ENCODE results near the gene YY1AP1.

DNA sequence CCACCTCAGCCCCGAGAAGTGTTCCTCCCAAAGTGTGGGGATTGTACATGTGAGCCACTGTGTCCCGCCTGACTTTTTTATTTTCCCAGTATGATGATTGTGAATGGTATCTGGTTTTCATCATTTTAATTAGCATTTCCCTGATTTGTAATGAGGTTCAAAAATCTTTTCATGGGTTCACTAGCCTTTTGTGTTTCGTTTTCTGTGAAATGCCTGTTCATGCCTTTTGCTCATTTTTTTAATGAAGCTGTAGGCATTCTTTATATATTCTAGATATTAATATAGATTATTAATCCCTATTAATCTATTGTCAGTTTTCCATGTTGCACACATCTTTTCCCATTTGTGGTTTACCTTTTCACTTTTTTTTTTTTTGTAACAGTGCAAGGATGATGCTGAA is 20.8 kb upstream of the YY1AP1 start:
- TF ChIP-seq, protein P1, sequence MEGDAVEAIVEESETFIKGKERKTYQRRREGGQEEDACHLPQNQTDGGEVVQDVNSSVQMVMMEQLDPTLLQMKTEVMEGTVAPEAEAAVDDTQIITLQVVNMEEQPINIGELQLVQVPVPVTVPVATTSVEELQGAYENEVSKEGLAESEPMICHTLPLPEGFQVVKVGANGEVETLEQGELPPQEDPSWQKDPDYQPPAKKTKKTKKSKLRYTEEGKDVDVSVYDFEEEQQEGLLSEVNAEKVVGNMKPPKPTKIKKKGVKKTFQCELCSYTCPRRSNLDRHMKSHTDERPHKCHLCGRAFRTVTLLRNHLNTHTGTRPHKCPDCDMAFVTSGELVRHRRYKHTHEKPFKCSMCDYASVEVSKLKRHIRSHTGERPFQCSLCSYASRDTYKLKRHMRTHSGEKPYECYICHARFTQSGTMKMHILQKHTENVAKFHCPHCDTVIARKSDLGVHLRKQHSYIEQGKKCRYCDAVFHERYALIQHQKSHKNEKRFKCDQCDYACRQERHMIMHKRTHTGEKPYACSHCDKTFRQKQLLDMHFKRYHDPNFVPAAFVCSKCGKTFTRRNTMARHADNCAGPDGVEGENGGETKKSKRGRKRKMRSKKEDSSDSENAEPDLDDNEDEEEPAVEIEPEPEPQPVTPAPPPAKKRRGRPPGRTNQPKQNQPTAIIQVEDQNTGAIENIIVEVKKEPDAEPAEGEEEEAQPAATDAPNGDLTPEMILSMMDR (conservative IDR thresholded peaks at IDR 0.05 in 1 of 2, IDR thresholded peaks at IDR 0.05 in 1 of 2; ENCODE audit: low read depth in 1 of 2, low read length in 2 of 2) = no peak
- TF ChIP-seq EZH2 (IDR thresholded peaks at IDR 0.05; ENCODE audit: low read length, missing control alignments) = no peak

All from fibroblast of lung (primary cell).